GM11168 (cell line): ENCODE data around the gene LTBP4.
"Not testable (repeated sequence)": the region's sequence is repeated elsewhere in the genome, so short reads cannot be mapped to it uniquely, and the experiment has no call there.

Source experiments
- in situ Hi-C: fragments of 300-500 bp; cut with MboI; formaldehyde crosslinking; loops from one replicate; pipeline ENCODE4 v1.12.0; 2022; ENCODE audit warnings: low sequenced_read_pairs; ENCODE audit not compliant: unreplicated experiment

The LTBP4 gene, protein sequence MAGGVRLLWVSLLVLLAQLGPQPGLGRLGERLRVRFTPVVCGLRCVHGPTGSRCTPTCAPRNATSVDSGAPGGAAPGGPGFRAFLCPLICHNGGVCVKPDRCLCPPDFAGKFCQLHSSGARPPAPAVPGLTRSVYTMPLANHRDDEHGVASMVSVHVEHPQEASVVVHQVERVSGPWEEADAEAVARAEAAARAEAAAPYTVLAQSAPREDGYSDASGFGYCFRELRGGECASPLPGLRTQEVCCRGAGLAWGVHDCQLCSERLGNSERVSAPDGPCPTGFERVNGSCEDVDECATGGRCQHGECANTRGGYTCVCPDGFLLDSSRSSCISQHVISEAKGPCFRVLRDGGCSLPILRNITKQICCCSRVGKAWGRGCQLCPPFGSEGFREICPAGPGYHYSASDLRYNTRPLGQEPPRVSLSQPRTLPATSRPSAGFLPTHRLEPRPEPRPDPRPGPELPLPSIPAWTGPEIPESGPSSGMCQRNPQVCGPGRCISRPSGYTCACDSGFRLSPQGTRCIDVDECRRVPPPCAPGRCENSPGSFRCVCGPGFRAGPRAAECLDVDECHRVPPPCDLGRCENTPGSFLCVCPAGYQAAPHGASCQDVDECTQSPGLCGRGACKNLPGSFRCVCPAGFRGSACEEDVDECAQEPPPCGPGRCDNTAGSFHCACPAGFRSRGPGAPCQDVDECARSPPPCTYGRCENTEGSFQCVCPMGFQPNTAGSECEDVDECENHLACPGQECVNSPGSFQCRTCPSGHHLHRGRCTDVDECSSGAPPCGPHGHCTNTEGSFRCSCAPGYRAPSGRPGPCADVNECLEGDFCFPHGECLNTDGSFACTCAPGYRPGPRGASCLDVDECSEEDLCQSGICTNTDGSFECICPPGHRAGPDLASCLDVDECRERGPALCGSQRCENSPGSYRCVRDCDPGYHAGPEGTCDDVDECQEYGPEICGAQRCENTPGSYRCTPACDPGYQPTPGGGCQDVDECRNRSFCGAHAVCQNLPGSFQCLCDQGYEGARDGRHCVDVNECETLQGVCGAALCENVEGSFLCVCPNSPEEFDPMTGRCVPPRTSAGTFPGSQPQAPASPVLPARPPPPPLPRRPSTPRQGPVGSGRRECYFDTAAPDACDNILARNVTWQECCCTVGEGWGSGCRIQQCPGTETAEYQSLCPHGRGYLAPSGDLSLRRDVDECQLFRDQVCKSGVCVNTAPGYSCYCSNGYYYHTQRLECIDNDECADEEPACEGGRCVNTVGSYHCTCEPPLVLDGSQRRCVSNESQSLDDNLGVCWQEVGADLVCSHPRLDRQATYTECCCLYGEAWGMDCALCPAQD (N-terminal part only)

GRCh38 chr19:40601134-40601974 lies at the start of gene LTBP4:
TSS of gene LTBP4 (plus strand) at chr19:40601369. CDS start at chr19:40601388, 19 bp downstream.
- in situ Hi-C loops, result no loop called here

DNA sequence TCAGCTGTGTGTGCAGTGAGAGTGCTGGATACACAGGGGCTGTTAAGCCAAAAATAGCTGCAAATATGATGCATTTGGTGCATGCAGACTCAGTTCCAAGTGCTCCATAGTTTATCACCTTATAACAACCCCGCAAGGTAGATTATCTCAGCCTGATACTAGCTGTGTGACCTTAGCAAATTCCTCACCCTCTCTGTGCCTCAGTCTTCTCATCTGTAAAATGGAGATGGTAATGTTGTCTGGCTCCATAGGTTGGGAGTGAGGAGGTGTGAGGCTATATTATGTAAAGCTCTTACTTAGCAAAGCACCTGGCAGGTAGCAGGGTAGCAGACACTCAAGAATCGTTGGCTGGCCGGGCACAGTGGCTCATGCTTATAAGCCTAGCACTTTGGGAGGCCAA lies 48.3 kb upstream of the LTBP4 start:
- in situ Hi-C loops, result no loop called here

- in situ Hi-C loops, result no loop called here
Observed at GRCh38 chr19:40553885-40554857, 47.0 kb upstream of the LTBP4 start.

- in situ Hi-C loops, result no loop called here
Observed at GRCh38 chr19:40555978-40556689, 45.0 kb upstream of the LTBP4 start.

DNA sequence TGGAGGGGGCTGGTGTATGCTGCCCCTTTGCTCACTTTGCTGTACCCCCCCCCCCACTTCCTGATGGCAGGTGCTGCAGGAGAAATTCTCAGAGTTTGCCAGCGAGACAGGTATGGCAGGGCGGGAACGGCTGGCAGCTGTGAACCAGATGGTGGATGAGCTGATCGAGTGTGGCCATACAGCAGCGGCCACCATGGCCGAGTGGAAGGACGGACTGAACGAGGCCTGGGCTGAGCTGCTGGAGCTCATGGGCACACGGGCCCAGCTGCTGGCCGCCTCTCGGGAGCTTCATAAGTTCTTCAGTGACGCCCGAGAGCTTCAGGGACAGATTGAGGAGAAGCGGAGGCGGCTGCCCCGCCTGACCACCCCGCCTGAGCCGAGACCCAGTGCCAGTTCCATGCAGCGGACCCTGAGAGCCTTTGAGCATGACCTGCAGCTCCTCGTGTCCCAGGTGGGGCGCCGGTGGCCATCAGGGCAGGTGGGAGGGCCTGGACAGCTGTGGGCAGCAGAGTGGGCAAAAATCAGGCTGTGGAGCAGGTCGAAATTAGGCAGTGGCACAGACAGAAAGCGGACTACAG lies 44.1 kb upstream of the LTBP4 start:
- in situ Hi-C loops, result no loop called here

- in situ Hi-C loops, result no loop called here
Observed at GRCh38 chr19:40559394-40559793, 41.8 kb upstream of the LTBP4 start.

DNA sequence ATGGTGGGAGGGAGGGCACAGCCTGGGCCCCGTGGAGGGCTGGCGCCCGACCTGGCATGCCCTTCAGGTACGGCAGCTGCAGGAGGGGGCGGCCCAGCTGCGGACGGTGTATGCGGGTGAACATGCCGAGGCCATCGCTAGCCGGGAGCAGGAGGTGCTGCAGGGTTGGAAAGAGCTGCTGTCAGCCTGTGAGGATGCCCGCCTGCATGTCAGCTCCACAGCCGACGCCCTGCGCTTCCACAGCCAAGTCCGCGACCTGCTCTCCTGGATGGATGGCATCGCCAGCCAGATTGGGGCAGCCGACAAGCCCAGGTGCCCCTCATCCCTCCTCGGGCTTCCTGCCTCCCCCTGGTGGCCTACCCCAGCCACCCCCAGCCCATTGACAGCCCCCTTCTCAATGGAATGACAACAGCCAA lies 41.1 kb upstream of the LTBP4 start:
- in situ Hi-C loops, result no loop called here

- in situ Hi-C loops, result no loop called here
Observed at GRCh38 chr19:40561947-40562346, 39.2 kb upstream of the LTBP4 start.

GRCh38 chr19:40564535-40564934 lies 36.6 kb upstream of the LTBP4 start:
- in situ Hi-C loops, result not testable (repeated sequence)

DNA sequence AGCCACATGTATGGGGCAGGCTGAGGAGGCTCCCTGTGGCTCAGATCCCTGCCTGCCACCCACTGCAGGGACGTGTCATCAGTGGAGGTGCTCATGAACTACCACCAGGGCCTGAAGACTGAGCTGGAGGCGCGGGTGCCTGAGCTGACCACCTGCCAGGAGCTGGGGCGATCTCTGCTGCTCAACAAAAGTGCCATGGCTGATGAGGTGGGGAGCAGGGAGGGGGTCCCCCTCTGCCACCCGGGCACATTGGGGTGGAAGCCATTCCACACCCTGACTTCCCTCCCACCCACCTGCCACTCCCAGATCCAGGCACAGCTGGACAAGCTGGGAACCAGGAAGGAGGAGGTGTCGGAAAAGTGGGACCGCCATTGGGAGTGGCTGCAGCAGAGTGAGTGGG lies 35.8 kb upstream of the LTBP4 start:
- in situ Hi-C loops, result no loop called here

DNA sequence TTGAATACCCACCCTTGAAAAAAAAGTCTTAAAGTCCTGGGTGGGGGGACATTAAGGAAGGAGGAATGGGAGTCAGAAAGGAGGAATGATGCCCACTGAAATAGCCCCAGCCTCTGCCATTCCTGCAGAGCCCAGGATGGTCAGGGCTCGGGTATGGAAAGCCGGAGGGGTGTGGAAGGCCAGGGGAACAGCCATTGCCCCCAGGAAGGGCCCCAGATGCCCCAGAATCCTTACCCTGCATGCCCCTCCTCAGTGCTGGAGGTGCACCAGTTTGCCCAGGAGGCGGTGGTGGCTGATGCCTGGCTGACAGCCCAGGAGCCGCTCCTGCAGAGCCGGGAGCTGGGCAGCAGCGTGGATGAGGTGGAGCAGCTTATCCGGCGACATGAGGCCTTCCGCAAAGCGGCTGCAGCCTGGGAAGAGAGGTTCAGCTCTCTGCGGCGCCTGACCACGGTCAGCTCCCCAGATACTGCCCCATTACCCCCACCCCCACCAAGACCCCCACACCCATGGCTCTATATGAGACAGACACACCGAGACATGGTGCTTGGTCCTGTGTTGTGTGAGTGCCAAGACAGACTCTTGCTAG lies 35.2 kb upstream of the LTBP4 start:
- in situ Hi-C loops, result no loop called here

DNA sequence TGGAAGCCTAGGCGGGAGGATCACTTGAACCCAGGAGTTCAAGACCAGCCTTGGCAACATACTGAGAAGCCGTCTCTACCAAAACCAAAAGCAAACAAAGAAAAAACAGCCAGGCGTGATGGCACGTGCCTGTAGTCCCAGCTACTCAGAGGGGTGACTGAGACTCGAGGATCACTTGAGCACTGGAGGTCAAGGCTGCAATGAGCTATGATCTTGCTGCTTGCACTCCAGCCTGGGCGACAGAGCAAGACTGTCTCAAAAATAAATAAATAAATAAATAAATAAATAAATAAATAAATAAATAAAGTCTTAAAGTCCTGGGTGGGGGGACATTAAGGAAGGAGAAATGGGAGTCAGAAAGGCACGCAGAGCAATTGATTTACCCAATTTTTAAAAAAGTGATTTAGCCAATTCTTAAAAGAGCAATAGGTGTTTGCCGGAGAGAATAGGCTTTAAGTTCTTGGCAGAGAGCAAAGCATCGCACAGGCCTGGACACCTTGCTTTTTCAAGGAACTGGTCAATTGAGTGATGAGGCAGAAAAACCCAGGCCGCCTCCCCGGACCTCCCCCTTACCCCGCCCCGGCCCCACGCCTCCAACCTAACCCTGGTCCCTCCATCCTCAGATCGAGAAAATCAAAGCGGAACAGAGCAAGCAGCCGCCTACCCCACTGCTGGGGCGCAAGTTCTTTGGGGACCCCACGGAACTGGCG lies 34.0 kb upstream of the LTBP4 start:
- in situ Hi-C loops, result no loop called here

DNA sequence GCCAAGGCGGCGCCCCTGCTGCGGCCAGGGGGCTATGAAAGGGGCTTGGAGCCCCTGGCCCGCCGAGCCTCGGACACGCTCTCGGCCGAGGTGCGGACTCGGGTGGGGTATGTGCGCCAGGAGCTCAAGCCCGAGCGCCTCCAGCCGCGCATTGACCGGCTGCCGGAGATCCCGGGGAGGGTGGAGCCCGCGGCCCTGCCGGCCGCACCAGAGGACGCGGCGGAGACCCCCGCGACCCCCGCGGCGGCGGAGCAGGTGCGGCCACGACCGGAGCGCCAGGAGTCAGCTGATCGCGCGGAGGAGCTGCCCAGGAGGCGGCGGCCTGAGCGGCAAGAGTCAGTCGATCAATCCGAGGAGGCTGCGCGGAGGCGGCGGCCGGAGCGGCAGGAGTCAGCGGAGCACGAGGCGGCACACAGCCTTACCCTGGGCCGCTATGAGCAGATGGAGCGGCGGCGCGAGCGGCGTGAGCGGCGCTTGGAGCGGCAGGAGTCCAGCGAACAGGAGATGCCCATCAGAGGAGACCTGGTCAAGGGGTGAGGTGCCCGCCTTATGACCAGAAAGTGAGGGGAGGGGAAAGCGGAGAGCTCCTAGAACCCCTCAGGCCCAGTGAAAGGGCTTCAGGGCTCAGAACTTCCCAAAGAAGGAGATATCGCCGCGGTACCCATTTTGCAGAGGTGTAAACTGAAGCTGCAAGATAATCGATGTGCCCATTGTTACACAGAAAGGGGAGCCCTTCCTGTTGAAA lies 33.2 kb upstream of the LTBP4 start:
- in situ Hi-C loops, result no loop called here

DNA sequence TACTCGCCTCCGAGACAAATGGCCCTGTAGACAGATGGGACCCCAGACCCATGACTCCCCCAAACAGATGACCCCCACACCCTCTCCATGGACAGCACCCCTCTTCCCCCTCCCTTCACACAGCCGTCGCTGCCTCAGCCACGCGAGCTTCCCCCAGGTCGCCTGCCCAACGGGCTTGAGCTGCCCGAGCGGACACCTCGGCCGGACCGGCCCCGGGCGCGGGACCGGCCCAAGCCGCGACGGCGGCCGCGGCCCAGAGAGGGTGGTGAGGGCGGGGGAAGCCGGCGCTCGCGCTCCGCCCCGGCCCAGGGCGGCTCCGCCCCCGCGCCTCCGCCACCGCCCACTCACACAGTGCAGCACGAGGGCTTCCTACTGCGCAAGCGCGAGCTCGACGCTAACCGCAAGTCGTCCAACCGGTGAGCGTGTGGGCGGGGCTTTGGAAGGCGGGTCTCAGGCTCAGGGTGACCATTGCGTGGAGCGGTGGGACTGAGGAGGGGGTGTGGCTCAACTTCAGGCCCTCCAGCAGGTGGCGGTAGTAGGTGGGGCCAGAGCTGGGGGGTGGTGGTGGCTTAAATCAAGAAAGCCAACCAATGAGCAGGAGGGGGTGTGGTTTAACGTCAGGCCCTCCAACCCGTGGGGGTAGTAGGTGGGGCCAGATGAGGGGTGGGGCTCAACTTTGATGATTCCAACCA lies 30.7 kb upstream of the LTBP4 start:
- in situ Hi-C loops, result no loop called here

- in situ Hi-C loops, result no loop called here
Observed at GRCh38 chr19:40571005-40571318, 30.2 kb upstream of the LTBP4 start.
